GM21528 (cell line): ENCODE results near the gene CISD2.
A peak's percentile ranks its signal among the peaks of the same experiment; 100 is the strongest.
"Not testable (repeated sequence)": the region's sequence is repeated elsewhere in the genome, so short reads cannot be mapped to it uniquely, and the experiment has no call there.

Source experiments
- ATAC-seq: cut with Tn5 transposase; IDR thresholded peaks from one replicate; pipeline ENCODE4 v1.9.1; 2021; ENCODE audit warnings: mild to moderate bottlenecking, moderate library complexity; ENCODE audit not compliant: unreplicated experiment, low FRiP score

Gene CISD2

DNA sequence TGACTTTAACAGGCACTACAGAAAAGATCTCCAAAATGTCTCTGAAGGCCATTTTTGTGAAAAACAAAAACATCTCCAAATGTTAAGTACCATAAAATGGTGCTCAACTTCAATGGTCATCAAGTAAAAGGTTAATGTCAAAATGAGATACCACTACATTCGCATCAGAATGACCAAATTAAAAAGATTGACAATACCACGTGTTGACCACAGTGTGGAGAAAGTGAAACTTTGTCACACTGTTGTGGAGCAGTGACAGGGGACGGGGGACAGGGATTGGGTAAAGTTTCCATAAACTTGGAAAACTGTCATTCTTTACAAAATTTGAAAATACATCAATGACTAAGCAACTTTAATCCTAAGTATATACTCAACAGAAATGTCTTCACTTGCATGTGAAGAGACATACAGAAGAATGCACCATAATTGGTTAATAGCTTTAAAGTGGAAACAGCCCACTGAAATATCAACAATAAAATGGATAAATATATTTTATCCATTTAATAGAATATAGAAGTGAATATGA, 19.1 kb upstream of the CISD2 start:
- ATAC-seq = no peak

DNA sequence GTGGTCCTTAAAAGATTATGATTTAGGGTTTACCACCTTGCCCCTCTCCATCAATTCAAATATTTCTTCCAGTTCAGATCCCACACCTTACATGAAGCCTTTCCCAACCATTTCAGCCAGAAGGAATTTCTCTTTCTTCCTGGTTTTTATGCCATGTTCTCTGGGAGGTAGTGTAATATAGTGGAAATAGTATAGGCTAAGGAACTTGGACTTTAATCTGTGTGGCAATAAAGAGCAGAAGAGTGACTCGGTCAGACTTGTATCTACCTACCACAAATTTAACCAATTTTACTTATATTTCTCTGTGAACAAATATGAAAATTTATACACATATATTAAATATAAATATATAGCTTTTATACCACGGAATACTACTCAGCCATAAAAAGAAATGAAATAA, 18.4 kb upstream of the CISD2 start:
- no peak for ATAC-seq

DNA sequence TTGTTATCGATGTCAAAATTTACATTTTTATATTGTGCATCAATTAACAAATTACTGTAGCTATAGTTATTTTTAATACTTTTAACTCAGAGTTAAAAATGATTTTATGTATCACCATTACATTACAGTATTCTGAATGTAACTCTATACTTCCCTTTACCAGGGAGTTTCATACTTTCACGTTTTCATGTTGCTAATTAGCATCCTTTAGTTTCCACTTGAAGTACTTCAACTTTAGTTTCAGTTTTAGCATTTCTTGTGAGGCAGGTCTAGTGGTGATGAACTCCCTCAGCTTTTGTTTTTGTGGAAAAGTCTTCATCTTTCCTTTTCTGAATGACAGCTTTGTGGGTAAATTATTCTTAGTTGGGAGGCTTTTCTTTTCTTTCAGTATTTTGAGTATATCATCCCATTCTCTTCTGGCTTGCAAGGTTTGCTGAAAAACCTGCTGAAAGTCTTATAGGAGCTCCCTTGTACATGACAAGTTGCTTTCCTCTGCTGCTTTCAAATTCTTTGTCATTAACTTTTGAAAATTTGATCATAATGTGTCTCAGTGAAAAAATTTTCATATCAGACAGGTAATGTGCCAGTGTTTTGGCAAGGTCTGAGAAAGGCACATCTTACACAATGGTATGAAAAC, 9.8 kb upstream of the CISD2 start:
- no peak for ATAC-seq

DNA sequence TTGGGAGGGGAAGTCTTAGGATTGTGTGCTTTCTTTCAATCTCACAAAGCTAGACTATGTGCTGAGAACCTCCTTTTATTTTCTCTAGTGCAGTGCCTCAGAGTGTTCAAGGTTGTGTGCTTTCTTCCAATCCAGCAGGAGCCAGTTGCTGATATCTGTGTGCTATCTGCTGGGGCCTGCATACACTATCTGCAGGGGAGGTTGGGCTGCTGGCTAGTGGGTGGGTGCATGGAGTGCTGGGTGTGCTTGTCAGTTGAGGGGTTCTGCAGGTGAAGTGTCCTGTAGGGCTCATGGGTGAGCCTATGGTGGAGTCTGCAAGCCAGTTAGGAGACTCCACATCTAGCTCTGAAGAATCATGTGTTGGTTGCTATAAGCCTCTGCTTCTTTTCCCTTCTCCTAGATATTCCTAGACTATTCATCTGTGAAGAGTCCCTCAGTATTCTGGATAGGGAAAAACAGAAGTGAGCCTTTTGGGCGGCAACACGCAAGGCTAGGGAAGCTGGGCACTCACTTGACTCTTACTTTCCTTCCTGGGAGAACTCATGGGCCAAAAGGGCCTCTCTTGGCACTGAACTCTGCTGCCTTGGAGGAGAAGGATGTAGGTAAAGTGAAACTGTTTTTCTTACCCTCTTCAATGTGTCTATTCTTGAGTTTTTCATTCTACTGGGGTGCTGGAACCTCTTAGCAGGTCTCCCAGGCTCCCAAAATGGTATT, 8.0 kb upstream of the CISD2 start:
- no peak for ATAC-seq

DNA sequence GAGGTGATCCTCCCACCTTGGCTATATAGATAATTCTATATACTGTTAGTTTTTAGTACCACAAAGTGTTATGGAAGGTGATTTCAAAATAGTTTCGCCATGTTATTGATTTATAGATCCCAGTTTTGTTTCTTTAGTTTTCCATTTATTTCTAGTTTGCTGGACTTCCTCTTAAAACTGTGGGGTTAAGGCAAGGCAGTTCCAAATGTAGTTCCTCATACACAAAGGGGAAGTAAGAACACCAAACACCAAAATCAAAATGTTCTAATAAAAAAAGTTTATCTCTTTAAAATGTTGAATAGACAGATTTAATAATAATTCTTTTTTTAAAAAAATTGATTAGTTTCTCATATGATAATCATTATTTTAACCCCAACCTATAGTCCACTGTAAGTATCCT, 6.8 kb upstream of the CISD2 start:
- ATAC-seq = no peak

DNA sequence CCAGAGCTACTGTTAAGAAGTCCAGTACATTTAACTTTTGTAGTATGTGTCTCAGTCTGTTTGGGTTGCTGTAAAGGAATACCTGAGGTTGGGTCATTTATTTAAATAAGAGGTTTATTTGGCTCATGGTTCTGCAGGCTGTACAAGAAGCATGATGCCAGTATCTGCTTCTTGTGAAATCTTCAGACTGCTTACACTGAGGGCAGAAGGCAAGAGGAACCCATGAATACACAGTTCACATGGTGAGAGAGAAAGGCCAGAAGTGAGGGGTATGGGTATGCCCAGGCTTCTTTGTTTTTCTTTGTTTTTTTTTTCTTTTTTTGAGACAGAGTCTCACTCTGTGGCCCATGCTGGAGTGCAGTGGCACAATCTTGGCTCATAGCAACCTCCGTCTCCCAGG, 6.0 kb upstream of the CISD2 start:
- ATAC-seq = no peak

DNA sequence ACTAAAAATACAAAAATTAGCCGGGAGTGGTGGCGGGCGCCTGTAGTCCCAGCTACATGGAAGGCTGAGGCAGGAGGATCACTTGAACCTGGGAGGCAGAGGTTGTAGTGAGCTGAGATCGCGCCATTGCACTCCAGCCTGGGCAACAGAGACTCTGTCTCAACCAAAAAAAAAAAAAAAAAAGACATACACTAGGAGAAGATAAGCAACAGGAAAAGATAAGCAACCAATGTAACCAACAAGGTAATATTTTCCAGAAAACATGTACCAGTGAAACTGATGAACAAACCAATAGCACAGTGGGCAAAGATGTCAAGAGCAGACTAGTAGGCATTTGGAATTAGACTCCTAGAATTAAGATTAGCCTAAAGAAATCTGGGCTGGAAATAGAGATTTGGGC, 3.5 kb upstream of the CISD2 start:
- ATAC-seq = not testable (repeated sequence)

DNA sequence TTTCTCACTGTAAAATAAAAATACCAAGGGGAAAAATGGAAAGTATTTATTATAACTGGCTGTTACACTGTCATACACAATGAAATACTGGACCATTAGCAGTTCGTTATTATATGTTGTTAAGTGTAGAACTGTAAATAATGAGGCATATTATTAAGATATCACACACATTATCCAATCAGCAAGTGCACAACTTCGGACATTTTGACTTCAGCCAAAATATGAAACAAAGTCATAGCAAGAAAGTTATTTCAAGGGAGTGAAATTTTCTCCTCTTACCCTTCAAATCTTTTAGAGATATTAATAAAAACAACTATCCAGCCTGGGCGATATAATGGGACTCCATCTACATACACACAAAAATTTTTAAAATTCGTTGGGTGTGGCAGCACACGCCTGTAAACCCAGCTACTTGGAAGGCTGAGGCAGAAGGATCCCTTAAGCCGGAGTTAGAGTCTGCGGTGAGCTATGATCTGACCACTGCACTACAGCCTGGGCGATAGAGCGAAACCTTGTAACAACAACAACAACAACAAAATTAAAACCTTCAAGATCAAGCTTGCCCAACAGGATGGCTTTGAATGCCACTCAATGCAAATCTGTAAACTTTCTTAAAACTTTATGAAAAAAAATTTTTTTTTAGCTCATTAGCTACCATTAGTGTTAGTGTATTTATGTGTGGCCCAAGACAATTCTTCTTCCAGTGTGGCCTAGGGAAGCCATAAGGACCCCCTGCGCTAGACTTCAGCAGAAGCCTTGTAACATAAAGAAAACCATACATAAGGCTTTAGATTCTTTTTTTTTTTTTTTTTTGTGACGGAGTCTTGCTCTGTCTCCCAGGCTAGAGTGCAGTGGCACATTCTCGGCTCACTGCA, 1.3 kb upstream of the CISD2 start:
- ATAC-seq = no peak

DNA sequence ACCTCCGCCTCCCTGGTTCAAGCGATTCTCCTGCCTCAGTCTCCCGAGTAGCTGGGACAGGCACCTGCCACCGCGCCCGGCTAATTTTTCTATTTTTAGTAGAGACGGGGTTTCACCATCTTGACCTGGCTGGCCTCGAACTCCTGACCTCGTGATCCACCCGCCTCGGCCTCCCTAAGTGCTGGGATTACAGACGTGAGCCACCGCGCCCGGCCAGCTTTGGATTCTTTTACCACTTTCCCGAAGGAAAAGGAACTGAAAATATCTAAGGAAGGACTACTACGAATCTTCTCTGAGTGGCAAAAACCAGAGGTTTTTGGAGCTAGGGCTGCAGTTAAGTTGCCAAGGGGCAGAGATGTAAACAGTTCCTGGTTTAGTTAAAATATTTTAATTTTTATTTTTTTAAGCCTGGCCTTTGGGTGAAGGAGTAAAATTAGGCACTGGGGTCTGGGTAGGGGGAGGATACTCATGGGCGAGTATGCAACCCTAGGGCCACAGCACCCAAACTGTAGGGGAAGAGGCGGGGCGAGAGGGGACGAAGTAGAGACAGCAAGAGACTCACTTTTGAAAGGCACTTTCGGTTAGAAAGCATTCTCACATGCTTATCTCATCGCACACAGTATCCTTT, 525 bp upstream of the CISD2 start:
- no peak for ATAC-seq

DNA sequence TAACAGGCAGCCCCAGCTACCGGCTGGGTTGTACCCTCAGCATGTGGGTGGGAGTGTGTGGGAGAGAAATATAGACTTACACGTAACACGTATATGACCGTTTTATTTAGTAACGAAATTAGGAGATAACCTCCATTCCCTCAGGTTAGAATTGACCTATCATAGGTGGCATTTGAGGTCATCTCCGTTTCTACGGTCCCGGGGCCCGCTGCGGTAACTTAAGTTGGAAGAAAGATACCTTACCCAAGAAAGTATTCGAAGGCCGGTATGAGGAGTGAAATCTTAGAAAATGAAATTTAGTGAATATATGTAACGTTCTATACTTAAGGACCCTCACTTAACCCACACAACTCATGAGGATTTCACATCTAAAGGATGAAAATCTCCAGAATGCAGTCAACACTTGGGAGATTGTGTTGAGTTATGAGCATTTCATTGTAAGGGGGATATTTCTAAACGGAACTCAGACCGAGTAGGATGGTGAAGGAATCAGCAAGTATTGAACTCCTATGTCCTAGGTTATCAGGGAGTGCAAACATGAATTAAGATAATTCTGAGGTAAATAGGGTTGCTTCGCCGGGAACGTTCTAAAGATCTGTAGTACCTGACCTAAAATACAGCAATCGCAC, 891 bp downstream of the CISD2 start:
- ATAC-seq = peak; percentile 35

DNA sequence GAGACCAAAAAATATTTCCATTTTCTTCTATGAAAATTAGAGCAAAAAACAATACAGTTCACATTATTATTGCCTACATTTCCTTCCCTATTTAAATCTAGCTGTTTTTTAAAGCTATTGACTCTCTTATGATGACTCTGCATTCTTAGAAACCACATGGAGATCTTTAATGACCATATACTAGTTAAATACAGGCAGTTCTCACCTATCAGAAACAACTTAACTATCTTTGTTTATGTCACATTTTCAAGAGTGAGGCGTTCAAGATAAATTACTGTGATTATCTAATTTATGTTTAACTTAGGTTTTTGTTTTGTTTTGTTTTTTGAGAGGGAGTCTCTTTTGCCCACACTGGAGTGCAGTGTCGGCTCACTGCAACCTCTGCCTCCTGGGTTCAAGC, 3.0 kb downstream of the CISD2 start:
- no peak for ATAC-seq

DNA sequence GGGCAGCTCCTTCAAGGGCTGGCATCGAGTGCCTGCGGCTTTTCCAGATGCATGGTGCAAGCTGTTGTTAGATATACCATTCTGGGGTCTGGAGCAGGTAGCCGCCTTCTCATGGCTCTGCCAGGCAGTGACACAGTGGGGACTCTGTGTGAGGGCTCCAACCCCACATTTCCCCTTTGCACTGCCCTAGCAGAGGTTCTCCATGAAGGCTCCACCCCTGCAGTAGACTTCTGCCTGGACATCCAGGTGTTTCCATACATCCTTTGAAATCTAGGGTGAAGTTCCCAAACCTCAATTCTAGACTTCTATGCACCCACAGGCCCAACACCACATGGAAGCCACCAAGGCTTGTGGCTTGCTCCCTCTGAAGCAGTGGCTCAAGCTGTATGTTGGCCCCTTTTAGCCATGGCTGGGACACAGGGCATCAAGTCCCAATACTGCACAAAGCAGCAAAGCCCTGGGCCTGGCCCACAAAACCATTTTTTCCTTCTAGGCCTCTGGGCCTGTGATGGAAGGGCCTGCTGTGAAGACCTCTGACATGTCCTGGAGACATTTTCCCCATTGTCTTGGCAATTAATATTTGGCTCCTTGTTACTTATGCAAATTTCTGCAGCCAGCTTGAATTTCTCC, 8.8 kb downstream of the CISD2 start:
- not testable (repeated sequence) for ATAC-seq

DNA sequence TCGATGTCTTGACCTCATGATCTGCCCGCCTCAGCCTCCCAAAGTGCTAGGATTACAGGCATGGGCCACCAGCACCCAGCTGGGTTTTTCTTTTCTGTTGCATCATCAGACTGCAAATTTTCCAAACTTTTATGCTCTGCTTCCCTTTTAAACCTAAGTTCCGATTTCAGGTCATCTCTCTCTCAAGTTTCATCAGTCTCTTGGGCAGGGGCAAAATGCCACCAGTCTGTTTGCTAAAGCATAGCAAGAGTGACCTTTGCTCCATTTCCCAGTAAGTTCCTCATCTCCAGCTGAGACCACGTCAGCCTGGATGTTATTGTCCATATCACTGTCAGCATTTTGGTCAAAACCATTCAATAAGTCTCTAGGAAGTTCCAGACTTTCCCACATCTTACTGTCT, 9.6 kb downstream of the CISD2 start:
- ATAC-seq = not testable (repeated sequence)

DNA sequence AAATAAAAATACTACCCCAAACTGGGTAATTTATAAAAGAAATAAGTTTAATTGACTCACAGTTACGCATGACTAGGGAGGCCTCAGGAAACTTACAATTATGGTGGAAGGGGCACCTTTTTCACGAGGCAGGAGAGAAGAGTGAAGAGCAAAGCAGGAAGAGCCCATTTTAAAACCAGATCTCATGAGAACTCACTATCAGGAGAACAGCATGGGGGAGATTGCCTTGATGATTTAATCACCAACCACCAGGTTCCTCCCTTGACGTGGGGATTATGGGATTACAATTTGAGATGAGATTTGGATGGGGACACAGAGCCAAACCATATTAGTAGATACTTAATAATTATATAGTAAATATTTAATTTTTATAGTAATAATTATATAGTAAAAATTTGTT, 10.1 kb downstream of the CISD2 start:
- ATAC-seq = no peak

DNA sequence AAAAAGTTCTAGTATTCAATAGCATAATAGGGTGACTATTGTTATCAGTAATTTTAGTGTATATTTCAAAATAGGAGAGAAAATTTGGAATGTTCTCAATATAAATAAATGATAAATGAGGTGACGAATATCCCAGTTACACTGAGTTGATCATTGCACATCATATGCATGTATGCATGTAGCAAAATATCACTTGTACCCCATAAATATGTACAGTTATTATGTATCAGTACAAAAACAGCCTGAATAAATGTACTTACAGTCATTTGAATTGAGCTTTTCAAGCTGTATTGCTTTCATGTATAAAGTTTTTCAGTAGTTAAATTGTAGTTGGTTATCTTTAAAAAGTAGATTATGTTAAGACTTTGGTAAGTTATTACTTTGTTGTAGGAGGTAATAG, 12.6 kb downstream of the CISD2 start:
- ATAC-seq = no peak

DNA sequence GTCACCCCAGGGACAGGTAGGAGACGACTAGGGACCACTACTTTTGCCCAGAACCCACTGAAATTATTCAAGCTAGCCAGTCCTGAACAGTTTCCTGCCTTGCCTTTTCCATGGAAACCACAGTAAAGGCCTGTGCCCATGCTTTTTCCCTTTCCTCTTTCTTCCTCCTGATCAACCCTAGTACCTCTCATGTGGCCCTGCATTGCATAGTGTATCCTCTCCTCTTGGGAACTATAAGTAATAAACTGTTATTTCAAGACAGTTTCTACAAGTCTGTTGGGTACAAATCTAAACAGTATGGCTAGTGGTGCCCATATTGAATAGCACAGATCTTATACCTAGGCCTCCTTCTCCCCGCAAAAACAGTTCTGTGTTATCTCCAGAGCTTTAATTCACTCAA, 14.5 kb downstream of the CISD2 start:
- no peak for ATAC-seq

DNA sequence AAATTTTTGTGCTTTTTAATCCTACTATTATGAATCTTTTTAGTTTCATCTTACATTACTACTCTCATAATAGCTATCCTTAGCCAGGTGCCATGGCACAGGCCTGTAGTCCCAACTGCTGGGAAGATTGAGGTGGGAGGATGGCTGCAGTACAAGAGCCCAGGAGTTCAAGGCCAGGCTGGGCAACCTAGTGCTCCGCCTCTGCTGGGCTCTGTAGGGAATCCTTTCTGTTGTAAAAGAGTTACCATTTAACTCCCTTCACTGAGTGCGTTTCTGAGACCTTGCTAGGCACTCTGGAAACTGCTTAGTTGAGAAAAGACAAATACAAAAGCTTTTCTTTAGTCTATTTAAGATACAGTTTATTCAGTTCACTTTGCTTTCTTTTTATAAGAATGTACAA, 19.8 kb downstream of the CISD2 start:
- ATAC-seq = not testable (repeated sequence)

DNA sequence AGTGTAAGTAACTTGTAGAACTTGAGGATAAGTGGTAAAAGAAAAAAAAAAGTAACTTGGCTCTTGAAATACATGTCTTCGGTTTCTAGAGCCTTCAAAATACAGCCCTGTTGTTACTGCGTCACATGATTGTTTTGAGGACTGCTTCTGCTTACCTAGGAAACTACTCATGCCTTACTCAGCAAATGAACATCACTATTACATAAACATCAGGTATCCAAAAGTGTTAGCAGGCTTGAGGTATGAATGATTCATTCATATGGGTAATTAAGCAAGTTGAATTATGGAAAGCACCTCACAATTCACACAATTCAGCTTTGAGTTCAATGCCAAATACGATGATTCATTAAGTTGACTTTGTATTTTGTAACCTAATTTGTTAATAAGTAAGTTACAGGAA, 21.1 kb downstream of the CISD2 start:
- ATAC-seq = not testable (repeated sequence)

DNA sequence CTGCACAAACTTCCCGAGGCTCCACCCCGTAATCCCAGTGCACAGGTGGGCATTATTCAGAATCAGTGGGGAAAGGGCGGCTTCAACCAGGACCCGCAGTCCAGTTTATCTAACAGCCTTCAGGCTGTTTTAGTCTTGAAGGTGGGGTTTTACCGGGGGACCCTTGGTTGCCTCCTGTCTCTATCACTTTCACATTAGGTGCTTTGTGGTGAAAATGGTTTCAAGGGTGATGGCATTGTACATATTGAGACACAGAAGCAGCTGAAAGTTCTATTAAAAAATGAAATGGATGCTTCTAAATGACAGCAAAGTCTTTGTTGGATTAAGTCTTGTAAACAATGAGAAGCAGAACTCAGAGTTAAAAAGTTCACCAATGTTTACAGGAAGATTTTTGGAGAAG, 27.8 kb downstream of the CISD2 start:
- ATAC-seq = not testable (repeated sequence)

DNA sequence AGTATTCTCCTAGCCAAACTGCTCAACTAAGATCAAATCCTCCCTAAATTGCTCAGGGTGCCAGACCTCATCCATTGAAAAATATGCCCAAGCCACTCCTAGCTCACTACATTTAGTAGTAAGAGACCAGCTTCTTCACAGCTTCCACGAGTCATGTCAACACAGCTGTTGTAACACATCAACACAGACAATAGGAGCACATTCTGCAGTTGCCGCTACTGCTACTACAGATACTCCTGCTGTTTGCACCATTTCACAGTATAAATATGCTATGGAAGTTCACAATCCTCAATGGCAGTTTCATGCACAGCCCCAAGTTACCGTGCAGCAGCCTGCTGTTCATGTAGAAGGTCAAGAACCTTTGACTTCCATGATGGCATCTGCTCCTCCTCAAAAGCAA, 28.8 kb downstream of the CISD2 start:
- ATAC-seq = not testable (repeated sequence)
